ENCODE data around the gene EFNB1.

EFNB1 gene

DNA sequence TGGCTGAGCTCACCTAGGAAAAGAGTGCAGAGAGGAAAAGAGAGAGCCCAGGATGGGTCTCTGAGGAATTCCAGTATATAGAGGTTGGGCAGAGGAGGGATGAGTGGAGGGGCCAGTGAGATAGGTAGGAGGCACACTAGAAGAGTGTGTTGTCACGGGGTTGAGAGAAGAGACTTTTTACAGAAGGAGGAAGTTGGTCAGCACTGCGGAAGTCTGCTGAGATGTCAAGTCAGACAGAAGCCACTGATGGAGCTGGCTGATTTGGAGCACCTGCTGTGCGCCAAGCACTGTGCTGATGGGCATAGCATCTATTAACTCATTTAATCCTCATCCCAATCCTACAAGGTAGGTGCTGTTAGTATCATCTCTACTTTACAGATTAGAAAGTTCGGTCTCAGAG lies 60.4 kb downstream of the EFNB1 start:
- TF ChIP-seq, protein P1, sequence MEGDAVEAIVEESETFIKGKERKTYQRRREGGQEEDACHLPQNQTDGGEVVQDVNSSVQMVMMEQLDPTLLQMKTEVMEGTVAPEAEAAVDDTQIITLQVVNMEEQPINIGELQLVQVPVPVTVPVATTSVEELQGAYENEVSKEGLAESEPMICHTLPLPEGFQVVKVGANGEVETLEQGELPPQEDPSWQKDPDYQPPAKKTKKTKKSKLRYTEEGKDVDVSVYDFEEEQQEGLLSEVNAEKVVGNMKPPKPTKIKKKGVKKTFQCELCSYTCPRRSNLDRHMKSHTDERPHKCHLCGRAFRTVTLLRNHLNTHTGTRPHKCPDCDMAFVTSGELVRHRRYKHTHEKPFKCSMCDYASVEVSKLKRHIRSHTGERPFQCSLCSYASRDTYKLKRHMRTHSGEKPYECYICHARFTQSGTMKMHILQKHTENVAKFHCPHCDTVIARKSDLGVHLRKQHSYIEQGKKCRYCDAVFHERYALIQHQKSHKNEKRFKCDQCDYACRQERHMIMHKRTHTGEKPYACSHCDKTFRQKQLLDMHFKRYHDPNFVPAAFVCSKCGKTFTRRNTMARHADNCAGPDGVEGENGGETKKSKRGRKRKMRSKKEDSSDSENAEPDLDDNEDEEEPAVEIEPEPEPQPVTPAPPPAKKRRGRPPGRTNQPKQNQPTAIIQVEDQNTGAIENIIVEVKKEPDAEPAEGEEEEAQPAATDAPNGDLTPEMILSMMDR (IDR thresholded peaks at IDR 0.05), result no peak
- Histone ChIP-seq H3K36me3 (ENCODE audit: control insufficient read depth, insufficient read depth, low read length) (no peaks in the 10 kb centered on the region), H3K4me3 (ENCODE audit: low read depth, low read length) (no peak overlapping the region)

More for the DNA sequence above, 60.4 kb downstream of the EFNB1 start:
- H3K9me3 ChIP-seq (ENCODE audit: control insufficient read depth, low read length), result no peaks in the 10 kb centered on the region
- no peak overlapping the region for H3K27ac ChIP-seq
- H3K9ac ChIP-seq, result no peak overlapping the region
- no peak overlapping the region for H2AFZ ChIP-seq
- peaks cover 6% of the 10 kb centered on the region for H3K4me1 ChIP-seq
- no peaks in the 10 kb centered on the region for H3K27me3 ChIP-seq (ENCODE audit: control insufficient read depth, insufficient read depth, low read length)
- peaks cover 2% of the 10 kb centered on the region for H3K79me2 ChIP-seq
- no peak overlapping the region for H3K4me2 ChIP-seq (ENCODE audit: low read length)

All from parathyroid adenoma (tissue), 2 donors.